HEK293T (cell line): Measurements from ENCODE around the gene TRPM2.

Experiments
- BHLHE40 ChIP-seq: fragments of 450-650 bp; IDR thresholded peaks from 2 replicates; pipeline ENCODE4 v1.6.1; 2016; ENCODE audit warnings: mild to moderate bottlenecking, moderate library complexity, borderline replicate concordance
- ELF4 ChIP-seq: fragments of 450-650 bp; IDR thresholded peaks from 2 replicates; pipeline ENCODE4 v1.6.1; 2017; ENCODE audit warnings: antibody characterized with exemption
- FOXA1 ChIP-seq: fragments of 450-650 bp; IDR thresholded peaks from 2 replicates; pipeline ENCODE4 v1.6.1; 2016; ENCODE audit warnings: mild to moderate bottlenecking
- FOXK2 ChIP-seq: fragments of 450-650 bp; IDR thresholded peaks from 2 replicates; pipeline ENCODE4 v1.6.1; 2016; ENCODE audit warnings: mild to moderate bottlenecking
- L3MBTL2 ChIP-seq: fragments of 450-650 bp; conservative IDR thresholded peaks from 2 replicates; pipeline ENCODE4 v1.6.1; 2016; ENCODE audit warnings: mild to moderate bottlenecking
- SP1 ChIP-seq: fragments of 450-650 bp; IDR thresholded peaks from 2 replicates; pipeline ENCODE4 v1.6.1; 2017
- TARDBP ChIP-seq: fragments of 450-650 bp; IDR thresholded peaks from 2 replicates; pipeline ENCODE4 v1.6.1; 2016
- ZNF384 ChIP-seq: fragments of 450-650 bp; IDR thresholded peaks from 2 replicates; pipeline ENCODE4 v1.6.1; 2016

GRCh38 chr21:44324106-44324853 lies 29.1 kb upstream of the TRPM2 start:
- TF ChIP-seq TARDBP (no peak), L3MBTL2 (no peak), ELF4 (no peak), SP1 (no peak), BHLHE40 (no peak), FOXA1 (no peak), FOXK2 (no peak), ZNF384 (no peak)
